Activated CD4-positive, alpha-beta T cell treated with anti-CD3 and anti-CD28 coated beads, Interleukin-2, Interleukin-6, amounts not matched to agents 100 ng/mL and 50 ng/mL, durations not matched to agents 16 hours and 8 hours (primary cell): Measurements from ENCODE around the gene PIP5KL1.

Source experiments
- DNase-seq: peaks from one replicate; pipeline ENCODE4 v3.0.0-alpha.2; 2020

The PIP5KL1 gene, protein sequence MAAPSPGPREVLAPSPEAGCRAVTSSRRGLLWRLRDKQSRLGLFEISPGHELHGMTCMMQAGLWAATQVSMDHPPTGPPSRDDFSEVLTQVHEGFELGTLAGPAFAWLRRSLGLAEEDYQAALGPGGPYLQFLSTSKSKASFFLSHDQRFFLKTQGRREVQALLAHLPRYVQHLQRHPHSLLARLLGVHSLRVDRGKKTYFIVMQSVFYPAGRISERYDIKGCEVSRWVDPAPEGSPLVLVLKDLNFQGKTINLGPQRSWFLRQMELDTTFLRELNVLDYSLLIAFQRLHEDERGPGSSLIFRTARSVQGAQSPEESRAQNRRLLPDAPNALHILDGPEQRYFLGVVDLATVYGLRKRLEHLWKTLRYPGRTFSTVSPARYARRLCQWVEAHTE

GRCh38 chr9:127930231-127931091 lies at the start of gene PIP5KL1:
TSS of gene PIP5KL1 (minus strand) at chr9:127930777. CDS start at chr9:127930752, 25 bp downstream.
- peak; percentile 81 for DNase-seq

- peak; percentile 55 for DNase-seq
These were observed 49.6 kb upstream of the PIP5KL1 start for GRCh38 chr9:127980060-127980705.

DNA sequence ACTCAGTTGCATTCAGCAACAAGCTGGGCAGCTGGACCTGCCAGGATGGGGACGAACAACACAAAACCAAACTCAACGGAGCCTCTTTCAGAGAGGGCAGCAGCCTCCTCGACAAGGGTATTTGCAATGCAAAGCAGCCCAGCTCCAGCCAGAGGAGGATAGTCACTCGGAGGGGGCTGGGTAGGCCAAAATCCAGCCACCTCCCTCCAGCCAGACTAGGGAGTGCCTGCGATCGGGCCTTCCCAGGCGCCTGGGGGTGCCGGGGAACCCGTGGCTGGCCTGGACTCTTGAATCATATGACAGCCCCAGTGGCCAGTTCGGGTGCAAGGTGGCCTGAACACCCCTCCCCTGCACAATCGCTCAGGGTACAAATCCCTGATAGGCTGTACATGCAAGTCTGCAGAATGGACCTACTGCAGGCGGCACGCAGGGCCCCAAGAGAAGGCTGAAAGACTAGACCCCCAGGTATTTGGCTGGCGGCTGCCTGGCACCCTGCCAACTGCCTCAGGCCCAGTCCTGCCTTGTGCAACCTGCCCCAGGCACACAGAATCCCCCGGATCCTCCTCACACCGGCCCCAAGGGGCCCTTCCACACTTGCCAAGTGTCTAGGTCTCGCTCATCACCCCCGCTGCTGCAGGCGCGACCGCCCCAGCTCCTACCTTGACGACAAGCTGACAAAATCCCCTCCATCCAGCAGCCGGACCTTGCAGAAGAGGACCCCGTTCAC lies 48.9 kb upstream of the PIP5KL1 start:
- DNase-seq, result peak; percentile 35

GRCh38 chr9:127979015-127979332 lies 48.4 kb upstream of the PIP5KL1 start:
- DNase-seq, result no peak

- DNase-seq, result peak; percentile 54
These were observed 47.5 kb upstream of the PIP5KL1 start for GRCh38 chr9:127977884-127978647.

DNA sequence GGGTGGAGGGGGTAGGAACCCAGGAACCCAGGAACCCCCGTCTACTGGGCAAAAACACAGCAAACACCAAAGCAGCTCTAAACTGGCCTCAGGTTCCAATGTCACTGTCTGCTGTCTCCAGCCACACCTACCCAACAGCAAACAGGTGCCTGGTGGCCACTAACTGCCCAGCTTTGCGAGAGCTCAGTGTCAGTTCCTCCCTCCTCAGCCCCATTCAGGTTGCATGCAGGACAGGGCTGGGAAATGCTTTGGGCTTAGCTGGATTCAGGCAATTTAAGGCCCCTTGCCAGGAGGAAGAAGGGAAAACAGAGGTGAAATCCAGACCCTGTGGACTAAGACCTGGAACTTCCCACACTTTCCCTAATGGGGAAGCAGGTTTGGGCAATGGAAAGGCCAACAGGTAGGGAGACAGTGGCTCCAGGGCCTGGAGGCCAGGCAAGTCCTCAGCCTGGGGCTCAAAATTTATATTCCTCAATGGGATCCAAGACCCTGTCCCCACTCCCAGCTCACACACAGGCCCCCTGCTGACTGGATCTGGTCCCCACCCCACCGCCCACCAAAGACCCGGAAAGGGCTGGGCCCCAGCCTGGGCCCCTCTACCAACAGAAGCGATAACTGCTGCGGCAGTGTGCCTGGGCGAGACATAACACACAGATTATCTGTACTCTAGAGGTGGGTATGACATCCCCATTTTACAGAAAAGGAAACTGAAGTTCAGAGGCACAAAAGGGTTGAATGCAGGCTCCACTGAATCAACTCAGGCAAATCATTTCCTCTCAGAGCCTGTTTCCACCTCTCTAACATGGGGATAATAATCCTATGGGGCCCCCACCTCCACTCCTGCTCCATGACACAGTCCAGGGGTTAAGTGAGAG lies 46.7 kb upstream of the PIP5KL1 start:
- peak; percentile 47 for DNase-seq

- DNase-seq, result no peak
These were observed 45.9 kb upstream of the PIP5KL1 start for GRCh38 chr9:127976498-127976897.

GRCh38 chr9:127975376-127976315 lies 45.1 kb upstream of the PIP5KL1 start:
- DNase-seq, result no peak

- DNase-seq, result no peak
These were observed 44.2 kb upstream of the PIP5KL1 start for GRCh38 chr9:127974769-127975261.

GRCh38 chr9:127974001-127974768 lies 43.6 kb upstream of the PIP5KL1 start:
- DNase-seq, result no peak

DNA sequence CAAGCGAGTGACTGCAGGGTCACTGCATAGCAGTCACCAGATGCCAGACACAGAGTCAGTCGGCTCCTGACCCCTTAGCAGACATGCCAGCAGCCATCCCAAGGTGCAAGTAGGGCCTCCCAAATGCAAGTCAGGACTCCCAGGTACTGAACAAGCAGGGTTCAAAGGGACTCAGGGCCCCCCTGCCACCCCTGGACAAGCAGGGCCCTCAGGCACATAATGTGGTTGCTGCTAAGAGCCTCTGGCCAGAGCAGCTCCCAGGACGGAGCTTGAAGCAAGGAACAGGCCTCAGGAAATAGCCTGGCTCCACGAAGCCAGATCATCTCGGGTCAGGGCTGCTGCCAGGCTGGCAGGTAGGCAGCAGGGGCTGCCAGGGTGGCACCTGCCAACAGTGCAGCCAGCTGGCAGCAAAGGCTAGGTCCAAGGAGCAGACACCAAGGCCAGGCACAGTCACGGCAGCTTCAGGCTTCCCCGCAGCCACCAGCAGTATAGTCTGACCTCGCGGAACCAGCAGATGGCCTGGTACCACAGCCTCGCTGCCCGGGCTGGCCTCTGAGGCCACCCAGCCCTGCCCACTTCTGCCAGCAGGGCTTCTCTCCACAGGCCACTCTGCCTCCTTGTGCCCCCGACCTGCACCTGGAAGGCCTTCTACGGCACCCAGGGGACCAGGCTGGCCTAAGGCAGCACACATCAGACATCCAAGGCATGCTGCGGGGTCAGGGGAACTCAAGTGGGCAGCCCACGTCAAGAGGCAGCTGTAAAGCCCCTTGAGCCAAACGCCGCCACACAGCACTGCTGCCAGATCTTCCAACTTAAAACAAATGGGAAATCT lies 42.8 kb upstream of the PIP5KL1 start:
- DNase-seq, result no peak

- DNase-seq, result no peak
These were observed 41.8 kb upstream of the PIP5KL1 start for GRCh38 chr9:127972236-127972871.

GRCh38 chr9:127971357-127972235 lies 41.0 kb upstream of the PIP5KL1 start:
- DNase-seq, result peak; percentile 59

GRCh38 chr9:127970401-127971313 lies 40.1 kb upstream of the PIP5KL1 start:
- peak; percentile 95 for DNase-seq
